K562 (cell line): ENCODE results near the gene SIAE. TPM values are rescaled to one million over a fixed set of nuclear protein-coding genes. Genes with fewer than 3 reads are reported as not detected.

Source experiments
- MGA ChIP-seq: fragments of 450-650 bp; IDR thresholded peaks from 2 replicates; pipeline ENCODE4 v1.6.1; 2016; ENCODE audit warnings: mild to moderate bottlenecking, moderate library complexity
- polyA plus RNA-seq, 8 experiments: library from polyadenylated mRNA; depleted of rRNA in 4 of 8; stranded (reverse) in 5 of 8; unstranded in 3 of 8; fragments of >200 nt; fragmentation: Nextera tagmentation in 2 of 8; fragmentation: Illumina TruSeq in 1 of 8; extraction: Ambion mirVana in 2 of 8; extraction: Trizol in 1 of 8; gene quantifications; 2 replicates each; pipeline versions ENCODE4 v1.2.1 to v1.2.3, GENCODE V29; 2011 to 2014; ENCODE audit warnings: inconsistent platforms in 1 of 8, missing spikeins in 1 of 8
- total RNA-seq, 7 experiments: library from RNA; depleted of rRNA in 6 of 7; stranded (reverse); fragments of >200 nt in 6 of 7; fragmentation: Illumina TruSeq in 2 of 7; extraction: Trizol in 2 of 7; gene quantifications; 2 replicates each; pipeline versions ENCODE4 v1.2.1 to v1.2.3, GENCODE V29; 2011 to 2021; ENCODE audit warnings: low replicate concordance in 1 of 7

The SIAE gene
- total and polyA plus RNA-seq, 9 of the 15 experiments (the other 6 are each of a cell fraction or from before 2014, with no cell fraction given) = 0.89 to 9.6 (median 3.7) TPM

- TF ChIP-seq MGA = no peak
These were observed 88.7 kb downstream of the SIAE start (continued) for GRCh38 chr11:124584681-124585372.
